GM21423 (cell line): ENCODE measurements around the gene SFMBT2.
"Not testable (repeated sequence)": the region's sequence is repeated elsewhere in the genome, so short reads cannot be mapped to it uniquely, and the experiment has no call there.

Experiments used
- ATAC-seq: cut with Tn5 transposase; IDR thresholded peaks from one replicate; pipeline ENCODE4 v1.9.1; 2021; ENCODE audit warnings: mild to moderate bottlenecking, moderate library complexity; ENCODE audit not compliant: unreplicated experiment

Gene SFMBT2

DNA sequence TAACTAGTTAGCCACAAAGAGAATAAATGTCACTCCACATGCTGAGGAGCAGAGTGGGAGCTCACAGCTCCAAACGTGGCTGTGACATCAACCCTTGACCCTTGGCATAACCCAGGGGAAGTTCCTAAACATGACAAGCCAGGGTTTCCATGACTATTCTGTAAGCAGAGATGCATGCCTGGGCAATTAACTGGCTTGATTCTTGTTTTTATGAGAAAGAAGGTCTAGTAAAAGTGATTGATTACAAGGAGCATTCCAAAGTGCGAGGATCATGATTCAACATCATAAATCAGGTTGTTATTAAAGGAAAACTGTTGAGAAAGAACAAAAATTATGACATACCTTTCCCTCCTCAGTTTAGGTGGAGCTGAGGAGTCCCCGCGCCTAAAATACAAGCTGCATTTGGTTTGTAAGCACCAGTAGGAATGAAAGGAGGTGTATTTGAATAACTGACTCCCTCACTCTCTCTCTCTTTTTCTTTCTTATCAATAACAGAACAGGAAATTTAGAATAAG lies 108.4 kb downstream of the SFMBT2 start:
- ATAC-seq: no peak

DNA sequence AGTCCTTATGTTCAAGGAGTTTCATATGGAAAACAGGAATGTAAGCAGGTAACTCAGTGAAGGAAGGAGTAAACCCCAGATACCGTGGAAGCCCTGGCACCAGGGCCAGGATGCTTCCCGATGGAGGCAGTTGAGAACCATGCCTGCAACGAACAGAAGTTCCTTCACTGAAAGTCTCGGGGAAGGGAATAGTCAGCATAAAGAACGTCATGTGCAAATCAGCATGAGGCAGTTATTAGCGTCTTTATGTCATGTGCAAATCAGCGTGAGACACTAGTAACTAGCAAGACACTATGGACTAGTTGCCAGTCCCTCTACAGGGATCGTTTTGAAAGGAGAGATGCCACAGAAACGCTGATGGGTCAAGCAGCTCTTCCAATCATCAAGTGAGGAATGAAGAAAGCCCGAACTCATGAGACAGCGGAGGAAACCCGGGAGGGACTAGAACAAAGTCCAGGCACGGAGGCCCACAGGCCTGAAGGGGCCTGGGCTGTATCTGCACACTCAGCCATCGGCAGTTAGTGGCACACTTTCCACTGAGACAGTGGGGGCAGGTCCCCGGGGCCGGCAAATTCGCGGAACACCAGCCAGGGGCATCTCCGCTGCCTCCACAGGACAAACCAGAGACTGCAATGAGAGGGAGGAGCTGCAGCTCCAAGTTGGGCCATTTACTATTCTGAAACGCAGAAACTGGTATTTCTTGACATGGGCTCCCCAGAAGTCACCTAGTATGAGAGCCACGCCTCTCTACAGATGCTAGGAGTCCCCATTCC lies 109.6 kb downstream of the SFMBT2 start:
- no peak for ATAC-seq

DNA sequence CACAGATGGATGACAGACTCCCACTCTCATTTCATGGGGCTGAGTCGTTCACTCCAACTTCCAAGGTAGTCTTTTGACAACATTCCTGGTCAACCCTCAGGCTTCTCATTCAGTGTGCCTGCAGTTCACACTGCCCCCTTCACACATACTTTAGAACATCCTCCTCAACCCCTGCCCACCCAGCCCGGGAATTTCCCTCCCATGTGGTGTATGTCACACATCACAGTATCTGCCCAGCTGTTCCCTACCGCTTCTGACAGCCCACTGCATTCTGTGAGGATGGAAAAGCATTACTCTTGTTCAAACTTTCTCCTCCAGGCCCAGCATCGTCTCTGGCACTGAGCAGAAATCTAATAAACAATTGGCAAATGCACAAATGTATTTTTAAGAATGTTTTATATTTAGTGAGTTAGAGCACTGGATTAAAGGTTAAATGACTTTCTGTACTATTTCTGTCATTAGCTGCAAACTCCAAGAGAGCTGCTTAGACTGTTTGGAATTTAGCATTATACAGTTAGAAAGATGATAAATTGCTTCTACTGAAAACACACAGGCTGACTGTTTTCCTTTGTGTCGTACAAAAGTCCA lies 110.4 kb downstream of the SFMBT2 start:
- ATAC-seq: no peak

DNA sequence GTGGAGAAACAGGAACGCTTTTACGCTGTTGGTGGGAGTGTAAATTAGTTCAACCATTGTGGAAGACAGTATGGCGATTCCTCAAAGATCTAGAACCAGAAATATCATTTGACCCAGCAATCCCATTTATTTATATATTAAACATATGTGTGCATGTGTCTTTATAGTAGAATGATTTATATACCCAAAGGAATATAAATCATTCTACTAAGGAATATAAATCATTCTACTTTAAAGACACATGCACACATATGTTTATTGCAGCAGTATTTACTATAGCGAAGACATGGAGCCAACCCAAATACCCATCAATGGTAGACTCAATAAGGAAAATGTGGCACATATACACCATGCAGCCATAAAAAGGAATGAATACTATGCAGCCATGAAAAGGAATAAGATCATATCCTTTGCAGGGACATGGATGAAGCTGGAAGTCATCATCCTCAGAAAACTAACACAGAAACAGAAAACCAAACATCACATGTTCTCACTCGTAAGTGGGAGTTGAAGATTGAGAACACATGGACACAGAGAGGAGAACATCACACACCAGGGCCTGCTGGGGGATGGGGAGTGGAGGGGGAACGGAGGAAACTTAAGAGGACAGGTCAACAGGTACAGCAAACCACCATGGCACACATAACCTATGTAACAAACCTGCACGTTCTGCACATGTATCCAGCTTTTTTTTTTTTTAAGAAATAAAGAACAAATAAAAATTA lies 111.1 kb downstream of the SFMBT2 start:
- not testable (repeated sequence) for ATAC-seq

DNA sequence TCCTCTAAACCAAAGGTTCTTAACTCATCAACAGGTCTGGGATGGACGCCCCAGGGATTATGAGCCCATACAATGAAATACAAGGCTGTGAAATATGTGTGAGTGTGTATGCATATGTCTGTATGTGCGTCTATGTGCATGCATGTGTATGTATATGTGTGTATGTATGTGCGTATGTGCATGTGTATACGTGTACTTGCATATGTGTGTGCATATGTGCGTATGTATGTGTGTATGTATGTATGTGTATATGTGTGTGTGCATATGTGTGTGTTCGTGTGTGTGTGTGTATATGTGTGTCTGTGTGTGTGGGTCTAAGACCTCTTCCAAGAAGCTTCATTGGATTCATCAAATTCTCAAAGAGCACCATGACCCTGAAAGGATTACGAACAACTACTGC lies 112.3 kb downstream of the SFMBT2 start:
- no peak for ATAC-seq

DNA sequence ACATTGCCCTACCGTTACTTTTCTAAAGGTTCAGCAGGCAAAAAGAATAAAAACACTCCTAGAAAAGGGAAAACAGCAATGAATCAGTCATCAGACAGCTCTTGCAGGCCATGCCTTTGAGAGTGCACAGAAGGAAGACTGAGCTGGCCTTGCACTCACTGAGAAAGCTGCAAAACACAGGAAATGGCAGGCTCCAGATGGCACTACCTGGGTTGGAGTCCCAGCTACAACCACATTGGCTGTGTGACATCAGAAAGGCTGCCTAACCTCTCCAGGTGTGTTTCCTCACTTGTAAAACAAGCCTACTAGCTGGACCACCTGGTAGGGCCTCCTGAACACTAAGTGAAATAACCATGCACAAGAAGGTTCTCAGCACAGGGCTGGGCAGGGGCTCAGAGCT lies 113.7 kb downstream of the SFMBT2 start:
- no peak for ATAC-seq

DNA sequence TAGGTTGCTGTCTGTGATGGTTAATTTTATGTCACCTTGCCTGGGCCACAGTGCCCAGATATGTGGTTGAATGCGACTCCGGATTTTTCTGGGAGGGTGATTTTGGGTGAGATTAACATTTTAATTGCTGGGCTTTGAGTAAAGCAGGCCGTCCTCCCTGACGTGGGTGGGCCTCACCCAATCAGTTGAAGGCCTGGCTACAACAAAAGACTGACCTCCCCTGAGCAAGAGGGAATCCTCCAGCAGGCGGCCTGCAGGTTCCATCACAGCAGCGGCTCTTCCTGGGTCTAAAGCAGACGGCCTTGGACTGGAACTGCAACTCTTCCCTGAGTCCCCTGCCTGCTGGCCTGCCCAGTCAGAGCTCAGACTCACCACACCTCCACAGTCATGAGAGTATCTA lies 114.2 kb downstream of the SFMBT2 start:
- ATAC-seq: no peak

DNA sequence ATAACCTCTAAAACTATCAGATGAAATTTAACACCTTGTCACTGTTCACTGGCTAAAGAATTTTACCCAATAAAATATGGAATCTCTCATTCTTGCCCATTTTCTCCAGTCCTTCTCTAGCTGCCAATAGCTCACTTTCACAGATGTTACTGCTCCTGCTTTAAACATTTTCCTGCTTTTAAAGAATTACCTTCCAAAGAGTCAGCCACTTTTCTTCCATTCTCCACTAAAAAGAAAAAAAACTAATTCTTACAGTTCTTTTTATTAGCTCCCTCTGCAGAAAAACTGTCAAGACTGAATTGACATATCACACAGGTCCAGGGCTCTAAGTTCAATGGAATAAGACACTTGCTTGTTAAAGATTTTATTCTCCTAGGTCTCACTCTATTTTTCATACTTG lies 114.8 kb downstream of the SFMBT2 start:
- no peak for ATAC-seq

DNA sequence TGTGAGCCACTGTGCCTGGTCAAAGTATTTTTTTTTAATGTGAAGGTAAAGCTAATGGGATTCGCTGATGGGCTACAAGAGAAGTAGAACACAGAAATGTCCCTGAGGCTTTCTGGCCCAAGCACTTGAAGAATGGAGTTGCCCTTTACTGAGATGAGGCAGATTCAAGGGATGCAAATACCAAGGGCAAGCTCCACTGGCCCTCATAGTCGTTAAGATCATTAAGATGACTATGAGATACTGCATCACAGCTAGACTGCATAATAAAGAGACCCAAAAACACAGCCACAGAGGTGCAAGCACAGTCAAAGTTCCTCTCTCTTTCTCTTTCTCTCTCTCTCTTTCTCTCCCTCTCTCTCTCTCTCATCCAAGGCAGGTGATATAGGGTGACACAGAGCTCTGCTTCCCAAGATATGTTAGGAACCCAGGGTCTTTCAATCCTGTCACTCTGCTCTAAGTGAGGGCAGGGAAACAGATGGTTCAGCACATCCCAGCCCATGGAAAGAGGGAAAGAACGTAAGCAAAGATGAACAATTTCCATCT lies 117.4 kb downstream of the SFMBT2 start:
- ATAC-seq: no peak

DNA sequence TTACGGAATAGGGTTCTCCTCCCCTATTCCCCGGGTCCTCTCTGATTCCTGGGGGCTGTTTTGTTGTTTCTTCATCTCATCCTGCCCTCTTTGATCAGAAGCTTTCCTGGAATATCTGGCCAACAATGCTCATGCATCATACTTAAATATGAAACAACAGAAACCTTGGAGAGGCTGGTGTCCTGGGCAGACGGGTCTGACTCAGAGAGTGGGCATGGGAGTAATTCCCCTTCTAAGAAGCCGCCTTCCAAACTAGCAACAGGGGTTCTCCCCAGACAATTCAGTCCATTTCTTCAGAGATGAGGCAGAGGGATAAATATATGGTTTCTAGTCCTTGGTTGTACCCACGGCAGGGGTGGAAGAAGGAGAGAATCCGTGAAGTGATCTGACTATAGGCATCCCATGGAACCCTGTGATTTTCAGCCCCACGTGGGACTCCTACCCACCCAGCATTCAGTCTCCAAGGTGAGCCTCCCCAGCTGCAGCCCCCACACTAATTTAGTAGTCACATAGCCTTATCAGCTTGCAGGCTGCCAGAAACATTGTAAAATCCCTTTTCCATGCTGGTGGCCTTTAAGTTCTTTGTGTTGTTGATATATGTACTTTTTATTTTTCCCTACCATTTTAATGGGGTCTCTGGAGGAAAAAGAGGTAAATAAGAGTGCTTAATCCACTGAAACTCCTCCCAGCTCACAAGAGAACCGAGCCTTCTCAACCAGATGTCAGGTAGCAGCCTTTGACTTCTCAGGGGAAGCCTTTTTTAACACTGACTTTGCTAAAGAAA lies 119.2 kb downstream of the SFMBT2 start:
- no peak for ATAC-seq

DNA sequence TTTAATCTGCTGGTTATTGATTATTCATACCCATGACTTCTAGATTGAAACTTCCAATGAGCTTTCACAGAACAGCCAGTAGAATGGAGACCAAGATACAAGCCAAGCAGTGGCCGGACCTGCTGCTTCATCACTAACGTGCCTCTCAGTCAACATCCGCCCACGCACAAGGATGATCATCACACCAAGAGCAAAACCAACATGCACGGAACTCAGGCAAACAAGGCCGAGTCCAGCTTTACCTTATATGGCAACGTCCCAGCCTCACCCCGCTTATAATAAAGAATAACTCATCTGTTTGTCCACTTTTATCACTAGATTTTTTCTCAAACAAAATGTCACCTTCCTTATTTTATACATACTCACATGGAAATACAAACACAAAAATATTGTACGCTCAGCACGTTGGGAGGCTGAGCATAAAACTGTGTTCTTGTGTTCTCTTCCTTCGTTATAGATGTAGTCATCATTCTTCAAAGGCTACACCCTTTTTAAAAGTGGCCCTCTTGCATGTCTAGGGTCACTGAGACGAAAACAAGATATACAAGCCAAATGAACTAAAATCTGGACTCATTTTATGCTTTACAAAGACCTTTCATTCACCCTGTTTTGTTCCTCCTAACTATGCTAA lies 122.7 kb downstream of the SFMBT2 start:
- no peak for ATAC-seq

DNA sequence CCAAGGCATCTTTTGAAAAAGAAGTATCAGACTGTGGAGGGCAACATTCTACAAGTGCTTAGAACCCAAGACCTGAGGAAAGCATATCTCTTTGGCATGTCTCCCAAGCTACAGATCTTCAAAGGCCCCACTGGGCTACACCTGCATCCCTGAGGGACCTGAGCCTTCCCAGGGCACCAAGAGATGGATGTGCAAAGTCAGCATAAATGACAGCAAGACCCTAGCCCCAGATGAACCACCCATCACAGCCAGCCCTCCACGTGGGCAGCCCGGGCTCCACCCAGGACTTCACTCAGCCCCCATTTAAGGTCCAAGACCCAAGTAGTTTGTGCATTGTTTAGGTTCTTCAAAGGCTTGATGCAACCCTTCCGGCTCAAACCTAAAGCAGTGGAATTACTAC lies 123.5 kb downstream of the SFMBT2 start:
- ATAC-seq: no peak

DNA sequence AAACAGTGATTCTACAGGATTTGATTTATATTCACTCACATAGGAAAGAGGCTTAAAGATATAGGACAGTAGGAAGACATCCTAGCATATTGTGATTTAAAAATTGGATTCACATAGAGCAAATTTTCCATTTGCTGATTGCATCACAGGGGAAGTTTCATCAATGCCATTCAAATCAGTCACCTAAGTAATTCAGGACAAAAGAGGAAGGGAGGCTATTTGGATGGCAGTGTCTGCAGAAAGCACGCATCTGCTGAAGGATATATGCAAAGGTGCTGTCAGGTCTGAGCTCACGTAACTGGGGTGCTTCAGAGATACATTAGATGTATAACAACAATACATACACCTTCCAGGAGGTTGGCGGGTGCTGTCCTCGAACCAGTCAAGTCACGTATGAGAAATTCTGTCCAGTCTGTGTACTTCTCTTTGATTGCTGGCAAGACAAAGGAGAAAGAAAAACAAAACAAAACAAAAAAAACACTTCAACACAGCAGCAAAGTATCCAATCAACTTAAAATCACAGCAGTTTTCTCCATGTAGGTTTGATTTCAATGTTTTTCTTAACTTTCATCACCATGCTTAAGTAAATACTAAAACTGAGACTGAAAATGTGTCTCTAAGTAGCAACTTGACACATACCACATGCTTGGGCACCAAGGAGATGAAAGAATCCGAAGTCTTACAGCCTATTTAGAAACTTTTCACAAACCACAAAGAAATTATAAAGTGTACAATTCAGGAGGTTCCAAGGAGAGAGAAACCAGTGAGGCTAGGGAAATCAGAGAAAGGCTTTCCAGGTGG lies 125.1 kb downstream of the SFMBT2 start:
- ATAC-seq: no peak

DNA sequence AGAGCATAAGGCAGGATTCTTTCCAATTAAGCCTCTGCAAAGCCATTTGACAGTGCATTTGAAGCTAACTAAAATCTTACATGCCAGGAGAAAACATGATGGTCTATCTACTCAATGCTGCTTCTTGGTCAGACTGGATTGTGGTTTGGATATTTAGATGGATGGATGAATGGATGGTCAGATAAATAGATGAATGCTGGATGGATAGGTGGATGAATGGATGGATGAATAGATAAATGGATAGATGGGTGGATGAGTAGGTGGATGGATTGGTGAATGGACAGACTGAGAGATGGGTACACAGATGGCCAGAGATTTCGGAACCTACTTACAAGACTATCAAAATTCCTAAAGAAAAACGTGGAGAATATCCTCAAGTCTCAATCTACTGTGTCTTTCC lies 127.6 kb downstream of the SFMBT2 start:
- no peak for ATAC-seq

DNA sequence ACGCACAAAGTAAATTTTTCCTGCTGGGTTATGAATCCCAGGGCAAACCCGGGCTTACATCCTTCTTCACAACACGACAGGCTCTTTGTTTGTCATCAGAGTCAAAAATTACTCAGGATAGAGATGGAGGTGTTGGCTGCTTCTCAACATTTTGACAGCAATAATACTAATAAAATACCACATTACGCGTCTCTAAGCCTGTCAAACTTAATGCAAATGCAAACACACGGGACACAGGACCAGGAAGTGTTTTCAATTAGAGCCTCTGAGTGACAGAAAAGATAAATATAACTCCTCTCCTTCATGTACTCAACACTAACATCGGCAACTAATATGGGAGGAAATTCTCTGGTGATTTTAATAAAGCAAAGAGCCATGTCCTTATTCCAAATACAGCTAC lies 128.4 kb downstream of the SFMBT2 start:
- ATAC-seq: no peak

DNA sequence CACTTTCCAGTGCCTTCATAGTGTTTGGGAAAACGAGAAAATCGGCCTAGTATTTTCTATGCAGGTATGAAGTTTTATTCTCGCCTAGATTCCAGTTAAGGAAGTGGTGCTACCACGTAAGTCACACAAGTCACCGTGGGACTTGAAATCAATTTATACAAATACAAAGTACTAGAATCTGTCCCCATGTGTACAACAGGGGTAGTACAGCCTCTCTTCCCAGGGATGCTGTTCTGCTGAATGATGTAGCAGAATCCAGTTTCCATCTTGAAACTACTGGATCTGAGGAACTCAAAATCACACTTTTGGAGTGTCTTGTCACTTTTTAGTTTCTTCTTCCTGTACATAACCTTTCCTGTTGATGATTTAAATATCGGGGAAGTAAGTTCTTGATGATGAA lies 129.4 kb downstream of the SFMBT2 start:
- ATAC-seq: no peak

DNA sequence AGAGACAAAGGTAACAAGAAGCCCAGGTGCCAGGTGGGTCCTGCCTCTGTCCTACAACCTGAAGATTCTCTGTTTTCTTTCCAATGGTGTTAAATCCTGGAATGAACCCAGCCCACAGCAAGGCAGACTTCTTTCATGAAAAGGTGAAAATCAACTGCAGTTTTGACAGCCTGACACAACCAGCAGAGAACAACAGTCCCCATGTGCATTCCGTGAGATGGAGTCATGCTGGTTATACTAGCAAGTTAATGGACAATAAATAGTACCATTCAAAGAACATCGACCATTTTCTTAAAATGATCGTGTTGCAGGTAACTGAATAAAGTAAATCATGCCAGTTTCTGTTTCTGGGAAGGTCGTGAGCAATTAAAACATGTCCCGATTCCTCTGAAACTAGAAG lies 131.5 kb downstream of the SFMBT2 start:
- ATAC-seq: no peak

DNA sequence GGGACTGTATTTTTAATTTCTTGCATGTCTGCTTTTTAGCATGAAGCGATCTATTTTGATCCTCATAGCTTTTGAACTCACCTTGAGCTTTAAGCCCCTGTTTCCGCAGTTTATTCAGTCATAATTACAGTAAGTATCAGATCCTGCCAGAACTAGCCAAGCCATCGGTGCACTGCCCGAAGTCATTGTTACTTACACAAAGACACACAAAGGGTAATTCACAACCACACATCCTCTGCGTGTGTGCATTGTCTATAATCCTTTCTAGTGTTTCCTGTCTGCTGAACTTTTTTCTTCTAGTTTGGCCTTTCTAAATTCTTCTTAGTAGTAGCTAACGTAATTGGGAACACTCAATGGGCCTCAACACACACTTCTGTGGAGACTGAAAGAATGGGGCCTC lies 133.0 kb downstream of the SFMBT2 start:
- ATAC-seq: no peak

DNA sequence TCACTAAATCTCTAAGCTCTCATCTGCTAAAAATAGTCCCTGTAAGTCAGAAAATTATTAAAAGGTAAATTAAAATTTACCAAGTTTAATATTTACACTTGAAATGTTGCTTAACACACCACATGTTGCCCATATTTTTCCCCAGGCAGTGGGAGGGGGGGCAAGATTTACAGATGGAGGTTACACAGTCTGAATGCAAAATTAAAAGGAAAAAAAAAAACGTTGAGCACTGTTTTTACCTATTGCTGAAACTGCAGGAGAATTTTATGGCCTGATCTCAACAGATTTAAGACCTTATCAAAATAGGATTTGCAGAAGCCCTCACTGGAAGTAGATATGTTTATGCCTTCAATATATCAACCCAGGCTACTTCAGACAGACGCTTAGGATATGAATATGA lies 133.4 kb downstream of the SFMBT2 start:
- ATAC-seq: no peak
